Upper lobe of left lung (tissue), 6 donors: Measurements from ENCODE around the gene OSTM1. TPM values are rescaled to one million over a fixed set of nuclear protein-coding genes. Genes with fewer than 3 reads are reported as not detected.

Experiments
- ATAC-seq, 2 donors: fragments of 200-7000 bp; cut with Tn5 transposase; one replicate each; pipeline ENCODE4 v1.9.1; 2022; ENCODE audit warnings: mild to moderate bottlenecking in 2 of 2, moderate library complexity in 2 of 2; ENCODE audit not compliant: low FRiP score in 2 of 2
- DNase-seq, 2 donors: peaks; one replicate each; pipeline ENCODE4 v3.0.0-alpha.2; 2019 to 2020
- H3K27ac ChIP-seq, 4 donors: fragments of 200-600 bp; sonication (generic); one replicate each; pipeline ENCODE4 v1.5.1; 2016 to 2019
- H3K27me3 ChIP-seq, 4 donors: fragments of 200-600 bp; sonication (generic); one replicate each; pipeline ENCODE4 v1.5.1; 2017 to 2019
- H3K36me3 ChIP-seq, 4 donors: fragments of 200-600 bp; sonication (generic); one replicate each; pipeline ENCODE4 v1.5.1; 2016 to 2019
- H3K4me1 ChIP-seq, 4 donors: fragments of 200-600 bp; sonication (generic); one replicate each; pipeline ENCODE4 v1.5.1; 2018 to 2019
- H3K4me3 ChIP-seq, 4 donors: fragments of 200-600 bp; sonication (generic); one replicate each; pipeline ENCODE4 v1.5.1; 2017 to 2019; ENCODE audit warnings: mild to moderate bottlenecking in 2 of 4, moderate library complexity in 1 of 4
- H3K9me3 ChIP-seq, 4 donors: fragments of 200-600 bp; sonication (generic); one replicate each; pipeline ENCODE4 v1.5.1; 2018 to 2019
- EP300 ChIP-seq, 4 donors: sonication (generic); formaldehyde crosslinking; IDR thresholded peaks; one replicate each; pipeline ENCODE4 v1.5.1; 2017; ENCODE audit warnings: antibody characterized with exemption in 4 of 4, control low read depth in 2 of 4
- POLR2A ChIP-seq, 4 donors: fragments of 450-650 bp; IDR thresholded peaks; one replicate each; pipeline ENCODE4 v1.5.1; 2016 to 2017; ENCODE audit warnings: antibody characterized with exemption in 4 of 4, mild to moderate bottlenecking in 2 of 4
- POLR2AphosphoS5 ChIP-seq, 2 donors: sonication (generic); formaldehyde crosslinking; IDR thresholded peaks; one replicate each; pipeline ENCODE4 v1.5.1; 2017; ENCODE audit warnings: antibody characterized with exemption in 2 of 2
- WGBS, 2 donors: methylation state at CpG; one replicate each; pipeline ENCODE4 v1.1.5; 2017 to 2018; 5-methylcytosine and 5-hydroxymethylcytosine counted together
- small RNA-seq, 4 donors: library from RNA; depleted of rRNA; stranded (forward); fragments of <200 nt; gene quantifications; one replicate each; pipeline ENCODE3, GENCODE V24; 2016
- total RNA-seq, 6 donors: library from RNA; depleted of rRNA in 4 of 6; stranded (reverse); fragments of >200 nt in 4 of 6; gene quantifications; one replicate each; pipeline versions ENCODE4 v1.1.0 to v1.2.1, GENCODE V29; 2016 to 2021
- TF ChIP-seq, protein P1 (sequence below), 6 experiments: fragments of 450-650 bp in 4 of 6; fragments of 200-600 bp in 2 of 6; sonication (generic) in 2 of 6; IDR thresholded peaks; one replicate each; pipeline ENCODE4 v1.5.1; 2016 to 2019; ENCODE audit warnings: antibody characterized with exemption in 6 of 6
- donor health status: DM: no; HTN: no; CAD: no; lungs with moderate emphysema.
- donor health status: DM: no; HTN: yes; CAD: no; lungs with severe emphysema.

Gene OSTM1
- total RNA-seq, 6 donors from 2014 or later = 13.6 to 90.9 (median 49.9) TPM

DNA sequence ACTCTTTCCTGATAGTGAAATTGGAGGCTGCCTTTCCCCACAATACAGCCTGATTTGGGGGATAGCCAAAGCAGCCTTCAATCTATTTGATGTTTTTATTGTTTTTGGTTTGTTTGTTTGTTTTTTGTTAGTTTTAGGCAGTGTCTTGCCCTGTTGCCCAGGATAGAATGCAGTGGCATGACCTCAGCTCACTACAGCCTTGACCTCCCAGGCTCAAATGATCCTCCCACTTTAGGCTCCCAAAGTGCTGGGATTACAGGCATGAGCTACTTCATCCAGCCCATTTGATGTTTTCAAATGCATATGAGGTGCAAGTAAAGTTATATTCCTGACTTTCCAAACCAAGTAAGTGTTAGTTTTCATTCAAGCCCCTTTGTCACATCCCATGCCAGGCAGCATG is 75.2 kb downstream of the OSTM1 start:
- no peak for DNase-seq
- TF ChIP-seq POLR2A (IDR thresholded peaks at IDR 0.05) (no peak), EP300 (IDR thresholded peaks at IDR 0.05) (no peak)
- no peaks in the 10 kb centered on the region for H3K27me3 ChIP-seq
- H3K4me3 ChIP-seq = no peak overlapping the region
- H3K27ac ChIP-seq = no peak overlapping the region
- no peaks in the 10 kb centered on the region for H3K4me1 ChIP-seq
- no peaks in the 10 kb centered on the region for H3K36me3 ChIP-seq
- no peaks in the 10 kb centered on the region for H3K9me3 ChIP-seq
- no peak for ATAC-seq

DNA sequence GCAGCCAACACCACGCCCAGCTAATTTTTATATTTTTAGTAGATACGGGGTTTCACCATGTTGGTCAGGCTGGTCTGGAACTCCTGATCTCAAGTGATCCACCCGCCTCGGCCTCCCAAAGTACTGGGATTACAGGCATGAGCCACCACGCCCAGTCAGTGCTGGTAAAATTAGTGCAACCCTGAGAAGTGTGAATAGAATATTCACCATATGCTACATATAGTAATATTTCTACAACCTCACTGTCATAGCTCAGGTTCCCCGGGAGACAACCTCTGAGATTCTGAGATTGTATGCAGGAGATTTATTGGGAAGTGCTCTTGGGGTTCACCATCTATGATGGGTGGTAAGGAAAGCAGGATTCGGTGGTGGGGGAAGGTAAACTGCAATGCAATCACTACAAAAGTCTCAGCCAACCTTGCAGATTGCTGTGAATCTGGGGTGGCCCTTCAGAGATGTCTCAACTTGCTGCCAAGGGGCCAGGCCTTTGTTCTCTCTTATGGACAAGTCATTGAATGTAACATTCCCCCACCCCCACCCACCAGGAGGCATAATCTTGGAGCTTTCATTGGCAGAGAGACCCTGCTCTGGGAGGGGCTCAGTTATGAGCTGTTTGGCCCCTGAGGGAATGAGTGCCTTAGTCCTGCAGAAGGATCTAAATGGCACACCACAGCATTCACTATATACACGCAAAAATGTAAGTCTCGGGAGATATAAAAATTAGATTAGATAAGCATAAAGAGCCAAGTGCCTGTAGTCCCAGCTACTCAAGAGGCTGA is 82.6 kb downstream of the OSTM1 start:
- Histone ChIP-seq H3K4me1 (no peaks in the 10 kb centered on the region), H3K27me3 (no peaks in the 10 kb centered on the region), H3K27ac (no peak overlapping the region), H3K4me3 (no peak overlapping the region), H3K36me3 (no peaks in the 10 kb centered on the region), H3K9me3 (no peaks in the 10 kb centered on the region)
- no peak for TF ChIP-seq POLR2A (IDR thresholded peaks at IDR 0.05)
- TF ChIP-seq, protein P1, sequence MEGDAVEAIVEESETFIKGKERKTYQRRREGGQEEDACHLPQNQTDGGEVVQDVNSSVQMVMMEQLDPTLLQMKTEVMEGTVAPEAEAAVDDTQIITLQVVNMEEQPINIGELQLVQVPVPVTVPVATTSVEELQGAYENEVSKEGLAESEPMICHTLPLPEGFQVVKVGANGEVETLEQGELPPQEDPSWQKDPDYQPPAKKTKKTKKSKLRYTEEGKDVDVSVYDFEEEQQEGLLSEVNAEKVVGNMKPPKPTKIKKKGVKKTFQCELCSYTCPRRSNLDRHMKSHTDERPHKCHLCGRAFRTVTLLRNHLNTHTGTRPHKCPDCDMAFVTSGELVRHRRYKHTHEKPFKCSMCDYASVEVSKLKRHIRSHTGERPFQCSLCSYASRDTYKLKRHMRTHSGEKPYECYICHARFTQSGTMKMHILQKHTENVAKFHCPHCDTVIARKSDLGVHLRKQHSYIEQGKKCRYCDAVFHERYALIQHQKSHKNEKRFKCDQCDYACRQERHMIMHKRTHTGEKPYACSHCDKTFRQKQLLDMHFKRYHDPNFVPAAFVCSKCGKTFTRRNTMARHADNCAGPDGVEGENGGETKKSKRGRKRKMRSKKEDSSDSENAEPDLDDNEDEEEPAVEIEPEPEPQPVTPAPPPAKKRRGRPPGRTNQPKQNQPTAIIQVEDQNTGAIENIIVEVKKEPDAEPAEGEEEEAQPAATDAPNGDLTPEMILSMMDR (IDR thresholded peaks at IDR 0.05) = no peak
- TF ChIP-seq POLR2AphosphoS5 (IDR thresholded peaks at IDR 0.05) = no peak
- no peak for TF ChIP-seq EP300 (IDR thresholded peaks at IDR 0.05)
- no peak for DNase-seq
- 87 to 93% methylated on average over 9 of the region's 9 CpGs for WGBS, 2 donors
- no peak for ATAC-seq

Small RNAs within 50 kb of the gene (small RNA-seq; reads per million reads assigned to genes)
- 0 reads per million in 4 donors for gene RF00019

Other genes starting within 250 kb of the OSTM1 start
- gene SEC63, start 116.5 kb downstream of the OSTM1 start, total RNA-seq = 100 to 1,000 TPM in 1 of 6 donors, 10 to 100 TPM in 5; 35.0 to 111 (median 77.9) TPM
- not detected for gene NR2E1, start 91.3 kb upstream of the OSTM1 start, total RNA-seq
- gene SNX3, start 186.3 kb upstream of the OSTM1 start, total RNA-seq = 100 to 1,000 TPM in 3 of 6 donors, 10 to 100 TPM in 3; 46.1 to 173 (median 109) TPM
- 10 to 100 TPM in 1 of 6 donors, 1 to 10 TPM in 5; 2.6 to 19.9 (median 7.0) TPM for gene AFG1L, start 220.3 kb upstream of the OSTM1 start, total RNA-seq